Spleen (tissue), 11 donors: ENCODE data around the gene CACNB2. TPM values are rescaled to one million over a fixed set of nuclear protein-coding genes. Genes with fewer than 3 reads are reported as not detected.

ENCODE experiments used
- DNase-seq: peaks from one replicate; pipeline ENCODE4 v3.0.0-alpha.2; 2020
- H3K27ac ChIP-seq, 8 donors: fragments of 200-600 bp; sonication (generic) in 7 of 8; 1 replicate in 4 of 8; 2 replicates in 4 of 8; pipeline versions ENCODE4 v1.5.0 to v1.8.0; 2016 to 2021; ENCODE audit warnings: inconsistent platforms in 4 of 8, mild to moderate bottlenecking in 4 of 8, moderate library complexity in 1 of 8
- H3K27me3 ChIP-seq, 7 donors: fragments of 200-600 bp; sonication (generic) in 6 of 7; replicated peaks in 1 of 7; 1 replicate in 4 of 7; 2 replicates in 3 of 7; pipeline versions ENCODE4 v1.5.0 to v1.8.0; 2016 to 2021; ENCODE audit warnings: inconsistent platforms in 3 of 7, mild to moderate bottlenecking in 1 of 7
- H3K36me3 ChIP-seq, 6 donors: fragments of 200-600 bp; sonication (generic) in 5 of 6; 1 replicate in 4 of 6; 2 replicates in 2 of 6; pipeline versions ENCODE4 v1.5.0 to v1.8.0; 2016 to 2021; ENCODE audit warnings: inconsistent platforms in 2 of 6
- H3K4me1 ChIP-seq, 6 donors: fragments of 200-600 bp; sonication (generic) in 5 of 6; 1 replicate in 3 of 6; 2 replicates in 3 of 6; pipeline versions ENCODE4 v1.5.0 to v1.8.0; 2016 to 2021; ENCODE audit warnings: inconsistent platforms in 3 of 6
- H3K4me3 ChIP-seq, 8 donors: fragments of 200-600 bp; sonication (generic) in 7 of 8; 1 replicate in 4 of 8; 2 replicates in 4 of 8; pipeline versions ENCODE4 v1.5.0 to v1.8.0; 2016 to 2021; ENCODE audit warnings: inconsistent platforms in 4 of 8, mild to moderate bottlenecking in 4 of 8, moderate library complexity in 2 of 8
- H3K9me3 ChIP-seq, 8 donors: fragments of 200-600 bp; sonication (generic) in 7 of 8; 1 replicate in 4 of 8; 2 replicates in 4 of 8; pipeline versions ENCODE4 v1.5.0 to v1.8.0; 2016 to 2021; ENCODE audit warnings: inconsistent platforms in 4 of 8
- POLR2A ChIP-seq, 3 donors: fragments of 450-650 bp; IDR thresholded peaks; one replicate each; pipeline ENCODE4 v1.5.1; 2017; ENCODE audit warnings: antibody characterized with exemption in 3 of 3, mild to moderate bottlenecking in 1 of 3
- POLR2AphosphoS5 ChIP-seq, 3 donors: sonication (generic); formaldehyde crosslinking; IDR thresholded peaks; one replicate each; pipeline ENCODE4 v1.5.1; 2017; ENCODE audit warnings: antibody characterized with exemption in 3 of 3
- WGBS, 5 donors: extraction: QIAGEN DNeasy Blood & Tissue Kit in 3 of 5; methylation state at CpG; one replicate each; pipeline versions ENCODE4 v1.1.5 to v1.1.7; 2013 to 2018; 5-methylcytosine and 5-hydroxymethylcytosine counted together
- intact Hi-C: fragments of 100-400 bp; cut with DNase I; formaldehyde crosslinking; loops from one replicate; pipeline ENCODE4 v1.15.0; 2023; ENCODE audit warnings: low total_unique reads
- polyA plus RNA-seq, 3 donors: library from polyadenylated mRNA; stranded (reverse); fragments of 200-250 nt; gene quantifications; one replicate each; pipeline ENCODE4 v1.2.1, GENCODE V29; 2013
- total RNA-seq, 7 donors: library from RNA; depleted of rRNA in 3 of 7; stranded (reverse); fragments of >200 nt in 3 of 7; fragmentation: NEBNext Ultra II Directional in 4 of 7; extraction: Animal tissue kit (Norgen Biotek cat#: 25700) in 4 of 7; gene quantifications; one replicate each; pipeline versions ENCODE4 v1.1.0 to v1.2.1, GENCODE V29; 2016 to 2021
- TF ChIP-seq, protein P1 (sequence below), 11 experiments: fragments of 200-600 bp in 7 of 11; fragments of 450-650 bp in 4 of 11; sonication (generic) in 4 of 11; IDR thresholded peaks in 8 of 11; conservative IDR thresholded peaks in 3 of 11; 1 replicate in 7 of 11; 2 replicates in 4 of 11; pipeline versions ENCODE4 v1.4.0 to v1.8.0; 2016 to 2021; ENCODE audit warnings: antibody characterized with exemption in 11 of 11, inconsistent platforms in 4 of 11, mild to moderate bottlenecking in 1 of 11
- donor health status: healthy with polysubstance abuse.
- donor health status: DM: no; HTN: no; CAD: no; lungs with moderate emphysema.
- donor health status: DM: no; HTN: no; CAD: no.
- donor health status: Bipolar disorder and iron deficiency.
- donor health status: healthy.
- donor health status: DM: no; HTN: no; CAD: no.
- donor health status: DM: yes; HTN: yes; CAD: no.

CACNB2 gene
- total and polyA plus RNA-seq, 10 donors: 0.17 to 0.79 (median 0.44) TPM; not detected in 1

- H3K4me3 ChIP-seq: no peak overlapping the region
- 71 to 90% (median 80%) methylated on average over 3 of the region's 3 CpGs for WGBS, 5 donors
- TF ChIP-seq, protein P1, sequence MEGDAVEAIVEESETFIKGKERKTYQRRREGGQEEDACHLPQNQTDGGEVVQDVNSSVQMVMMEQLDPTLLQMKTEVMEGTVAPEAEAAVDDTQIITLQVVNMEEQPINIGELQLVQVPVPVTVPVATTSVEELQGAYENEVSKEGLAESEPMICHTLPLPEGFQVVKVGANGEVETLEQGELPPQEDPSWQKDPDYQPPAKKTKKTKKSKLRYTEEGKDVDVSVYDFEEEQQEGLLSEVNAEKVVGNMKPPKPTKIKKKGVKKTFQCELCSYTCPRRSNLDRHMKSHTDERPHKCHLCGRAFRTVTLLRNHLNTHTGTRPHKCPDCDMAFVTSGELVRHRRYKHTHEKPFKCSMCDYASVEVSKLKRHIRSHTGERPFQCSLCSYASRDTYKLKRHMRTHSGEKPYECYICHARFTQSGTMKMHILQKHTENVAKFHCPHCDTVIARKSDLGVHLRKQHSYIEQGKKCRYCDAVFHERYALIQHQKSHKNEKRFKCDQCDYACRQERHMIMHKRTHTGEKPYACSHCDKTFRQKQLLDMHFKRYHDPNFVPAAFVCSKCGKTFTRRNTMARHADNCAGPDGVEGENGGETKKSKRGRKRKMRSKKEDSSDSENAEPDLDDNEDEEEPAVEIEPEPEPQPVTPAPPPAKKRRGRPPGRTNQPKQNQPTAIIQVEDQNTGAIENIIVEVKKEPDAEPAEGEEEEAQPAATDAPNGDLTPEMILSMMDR (IDR thresholded peaks at IDR 0.05 in 8 of 11, conservative IDR thresholded peaks at IDR 0.05 in 3 of 11): no peak
- TF ChIP-seq POLR2A (IDR thresholded peaks at IDR 0.05) (no peak), POLR2AphosphoS5 (IDR thresholded peaks at IDR 0.05) (no peak)
- H3K27me3 ChIP-seq: no peaks in the 10 kb centered on the region
- no peaks in the 10 kb centered on the region for H3K36me3 ChIP-seq
- intact Hi-C loops: no loop called here
- no peaks in the 10 kb centered on the region for H3K4me1 ChIP-seq
- no peaks in the 10 kb centered on the region for H3K9me3 ChIP-seq
- H3K27ac ChIP-seq: no peak overlapping the region
- DNase-seq: no peak
Measured at GRCh38 chr10:18098201-18098600, 42.0 kb upstream of the CACNB2 start.

DNA sequence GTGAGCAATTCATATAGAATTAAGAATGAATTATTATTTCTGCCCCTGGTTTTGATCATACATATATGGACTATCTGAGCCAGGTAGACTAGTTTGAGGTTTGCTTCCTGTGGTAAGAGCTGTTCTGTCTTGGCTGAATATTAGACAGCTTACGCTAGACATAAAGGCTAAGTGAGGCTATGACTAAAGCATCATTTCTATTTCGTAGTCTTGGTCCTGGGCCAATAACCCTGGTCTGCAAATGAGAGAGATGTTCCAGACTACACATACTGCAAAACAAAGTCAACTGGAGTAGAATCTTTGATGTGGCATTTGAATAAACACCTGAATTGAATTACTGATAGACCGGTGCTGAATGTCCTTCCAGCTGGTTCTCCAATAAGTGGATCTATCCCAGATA, 40.8 kb upstream of the CACNB2 start:
- H3K27ac ChIP-seq: no peak overlapping the region
- TF ChIP-seq POLR2A (IDR thresholded peaks at IDR 0.05) (no peak), POLR2AphosphoS5 (IDR thresholded peaks at IDR 0.05) (no peak)
- TF ChIP-seq, protein P1 (IDR thresholded peaks at IDR 0.05 in 8 of 11, conservative IDR thresholded peaks at IDR 0.05 in 3 of 11): no peak
- H3K36me3 ChIP-seq: no peaks in the 10 kb centered on the region
- H3K4me3 ChIP-seq: no peak overlapping the region
- DNase-seq: no peak
- H3K4me1 ChIP-seq: no peaks in the 10 kb centered on the region
- intact Hi-C loops: no loop called here
- WGBS, 5 donors: 78 to 92% (median 88%) methylated on average over 3 of the region's 3 CpGs
- H3K9me3 ChIP-seq: no peaks in the 10 kb centered on the region
- no peaks in the 10 kb centered on the region for H3K27me3 ChIP-seq

DNA sequence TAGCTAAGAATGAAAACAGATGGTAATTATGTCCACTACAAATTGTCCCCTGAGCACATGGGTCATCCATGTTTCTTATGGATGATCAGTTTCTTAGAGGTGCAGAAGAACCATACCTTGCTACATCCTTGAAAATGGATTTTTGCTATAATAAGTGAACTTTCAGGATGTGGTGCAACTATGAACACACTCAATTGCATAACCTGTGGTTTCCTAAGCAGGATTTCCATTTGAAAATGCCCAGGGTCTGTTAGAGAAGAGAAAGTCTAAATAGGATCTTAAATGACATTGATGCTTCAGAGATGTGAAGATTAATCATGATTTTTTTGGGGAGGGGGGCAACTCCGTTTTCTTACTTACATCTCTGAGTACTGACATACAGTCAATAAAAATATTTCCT, 39.6 kb upstream of the CACNB2 start:
- Histone ChIP-seq H3K27me3 (no peaks in the 10 kb centered on the region), H3K27ac (no peak overlapping the region), H3K4me1 (no peaks in the 10 kb centered on the region), H3K36me3 (no peaks in the 10 kb centered on the region), H3K9me3 (no peaks in the 10 kb centered on the region), H3K4me3 (no peak overlapping the region)
- 34 to 55% (median 45%) methylated on average over 1 of the region's 1 CpG for WGBS, 5 donors
- TF ChIP-seq, protein P1 (IDR thresholded peaks at IDR 0.05 in 8 of 11, conservative IDR thresholded peaks at IDR 0.05 in 3 of 11): no peak
- TF ChIP-seq POLR2A (IDR thresholded peaks at IDR 0.05) (no peak), POLR2AphosphoS5 (IDR thresholded peaks at IDR 0.05) (no peak)
- DNase-seq: no peak
- intact Hi-C loops: no loop called here

GRCh38 chr10:18102404-18102803, 37.8 kb upstream of the CACNB2 start:
- intact Hi-C loops: no loop called here
- Histone ChIP-seq H3K4me3 (no peak overlapping the region), H3K9me3 (no peaks in the 10 kb centered on the region), H3K27me3 (no peaks in the 10 kb centered on the region), H3K27ac (no peak overlapping the region), H3K4me1 (no peaks in the 10 kb centered on the region), H3K36me3 (no peaks in the 10 kb centered on the region)
- no peak for DNase-seq
- 91 to 100% (median 97%) methylated on average over 1 of the region's 1 CpG for WGBS, 5 donors
- TF ChIP-seq, protein P1 (IDR thresholded peaks at IDR 0.05 in 8 of 11, conservative IDR thresholded peaks at IDR 0.05 in 3 of 11): no peak
- TF ChIP-seq POLR2A (IDR thresholded peaks at IDR 0.05): no peak
- TF ChIP-seq POLR2AphosphoS5 (IDR thresholded peaks at IDR 0.05): no peak
